Measurements from ENCODE around the gene DARS1.
"Not testable (repeated sequence)": the region's sequence is repeated elsewhere in the genome, so short reads cannot be mapped to it uniquely, and the experiment has no call there.

Gene DARS1

GRCh38 chr2:135974036-135974435 is 11.4 kb downstream of the DARS1 start:
- DNase-seq (ENCODE audit: low spot score), result no peak
- H3K27ac ChIP-seq, result no peak overlapping the region
- H3K4me3 ChIP-seq, result no peak overlapping the region
- TF ChIP-seq CTCF (IDR thresholded peaks at IDR 0.05), result no peak

GRCh38 chr2:135969655-135970387 is 15.6 kb downstream of the DARS1 start:
- TF ChIP-seq CTCF (IDR thresholded peaks at IDR 0.05), result no peak
- DNase-seq (ENCODE audit: low spot score), result no peak
- no peak overlapping the region for H3K27ac ChIP-seq
- no peak overlapping the region for H3K4me3 ChIP-seq

- H3K27ac ChIP-seq, result no peak overlapping the region
- TF ChIP-seq CTCF (IDR thresholded peaks at IDR 0.05), result no peak
- H3K4me3 ChIP-seq, result no peak overlapping the region
- DNase-seq (ENCODE audit: low spot score), result no peak
Observed at GRCh38 chr2:135965756-135966155, 19.7 kb downstream of the DARS1 start.

GRCh38 chr2:135964404-135964803 is 21.0 kb downstream of the DARS1 start:
- H3K27ac ChIP-seq; DNase-seq (ENCODE audit: low spot score); H3K4me3 ChIP-seq: not testable (repeated sequence)

- H3K27ac ChIP-seq, result no peak overlapping the region
- no peak for TF ChIP-seq CTCF (IDR thresholded peaks at IDR 0.05)
- DNase-seq (ENCODE audit: low spot score), result no peak
Observed at GRCh38 chr2:135963841-135964240, 21.6 kb downstream of the DARS1 start.

GRCh38 chr2:135962366-135963123 is 22.9 kb downstream of the DARS1 start:
- no peak overlapping the region for H3K27ac ChIP-seq
- H3K4me3 ChIP-seq, result no peak overlapping the region
- no peak for TF ChIP-seq CTCF (IDR thresholded peaks at IDR 0.05)
- no peak for DNase-seq (ENCODE audit: low spot score)

More at GRCh38 chr2:135963841-135964240, 21.6 kb downstream of the DARS1 start:
- H3K4me3 ChIP-seq, result no peak overlapping the region

- no peak for DNase-seq (ENCODE audit: low spot score)
- no peak overlapping the region for H3K27ac ChIP-seq
- no peak for TF ChIP-seq CTCF (IDR thresholded peaks at IDR 0.05)
- H3K4me3 ChIP-seq, result no peak overlapping the region
Observed at GRCh38 chr2:135960656-135961551, 24.5 kb downstream of the DARS1 start.
